Subcutaneous adipose tissue (tissue), 4 donors: Measurements from ENCODE around the gene ANO2. TPM values are rescaled to one million over a fixed set of nuclear protein-coding genes. Genes with fewer than 3 reads are reported as not detected.

Experiments used
- CTCF ChIP-seq: fragments of 450-650 bp; IDR thresholded peaks from one replicate; pipeline ENCODE4 v1.5.1; 2016; ENCODE audit warnings: low read depth, mild to moderate bottlenecking, control low read depth, antibody characterized with exemption, moderate library complexity
- total RNA-seq, 4 donors: library from RNA; depleted of rRNA; stranded (reverse); fragments of >200 nt; gene quantifications; one replicate each; pipeline ENCODE4 v1.1.0, GENCODE V29; 2016

The ANO2 gene
- total RNA-seq, 4 donors from 2014 or later: 9.3 to 69.3 (median 21.8) TPM

- TF ChIP-seq CTCF: no peak
These were observed 279.4 kb downstream of the ANO2 start for GRCh38 chr12:5665615-5666014.

GRCh38 chr12:5661811-5662210, 283.2 kb downstream of the ANO2 start:
- TF ChIP-seq CTCF: no peak

GRCh38 chr12:5660238-5660637, 284.8 kb downstream of the ANO2 start:
- no peak for TF ChIP-seq CTCF

- no peak for TF ChIP-seq CTCF
These were observed 288.2 kb downstream of the ANO2 start for GRCh38 chr12:5656836-5657235.

- no peak for TF ChIP-seq CTCF
These were observed 289.9 kb downstream of the ANO2 start for GRCh38 chr12:5655120-5655519.

- TF ChIP-seq CTCF: no peak
These were observed 291.0 kb downstream of the ANO2 start for GRCh38 chr12:5654019-5654418.

- TF ChIP-seq CTCF: no peak
These were observed 294.1 kb downstream of the ANO2 start for GRCh38 chr12:5650829-5651461.
